GM12878 (cell line): ENCODE data around the gene RANBP17. TPM values are rescaled to one million over a fixed set of nuclear protein-coding genes. Genes with fewer than 3 reads are reported as not detected.

Experiments used
- ATAC-seq: fragments of 200-7000 bp; cut with Tn5 transposase; 3 replicates; pipeline ENCODE4 v1.9.1; 2020; ENCODE audit warnings: mild to moderate bottlenecking, moderate library complexity
- BruUV-seq: library from RNA; stranded (reverse); fragments of 400-500 nt; replicated peaks from 2 replicates; lab custom pipeline; 2021; lab: Mats Ljungman, UMichigan
- CTCF ChIA-PET: fragments of 300-600 bp; sonication (Branson Sonifier 250); formaldehyde crosslinking; extraction: SDS; loops from one replicate; lab custom pipeline; 2021; ENCODE audit warnings: inconsistent platforms; lab: Yijun Ruan, JAX
- POLR2A ChIA-PET: fragments of 350-600 bp; formaldehyde crosslinking; extraction: SDS; loops from one replicate; lab custom pipeline; 2021; ENCODE audit warnings: inconsistent platforms; lab: Charles Lee
- RAD21 ChIA-PET: fragments of 300-600 bp; sonication (Branson Sonifier 250); formaldehyde crosslinking; loops from one replicate; lab custom pipeline; 2023; ENCODE audit warnings: antibody characterized with exemption; ENCODE audit not compliant: unreplicated experiment; lab: Charles Lee
- SMC1A ChIA-PET: fragments of 300-600 bp; sonication (Branson Sonifier 250); formaldehyde crosslinking; loops from one replicate; lab custom pipeline; 2023; ENCODE audit not compliant: unreplicated experiment, uncharacterized antibody; lab: Charles Lee
- DNase-seq: peaks from one replicate; pipeline ENCODE4 v3.0.0-alpha.2; 2011; ENCODE audit warnings: low read depth, low spot score
- FAIRE-seq: peaks from 3 replicates; lab custom pipeline; 2011; peaks lifted over from hg19 to GRCh38; lab: Jason Lieb, UNC
- H2AFZ ChIP-seq: 2 replicates; pipeline ENCODE4 v1.6.0; 2011; ENCODE audit warnings: low read depth, low read length, control low read depth; ENCODE audit not compliant: control insufficient read depth
- H3K27ac ChIP-seq: 2 replicates; pipeline ENCODE4 v1.5.1; 2011; ENCODE audit warnings: control low read depth; ENCODE audit not compliant: control insufficient read depth, insufficient read depth
- H3K27me3 ChIP-seq, 2 experiments: replicated peaks in 1 of 2; 2 replicates each; pipeline versions ENCODE4 v1.6.0 to v1.6.1; 2011; ENCODE audit warnings: low read length in 1 of 2; ENCODE audit not compliant: control insufficient read depth in 2 of 2, insufficient read depth in 2 of 2
- H3K36me3 ChIP-seq, 2 experiments: 2 replicates each; pipeline ENCODE4 v1.5.1; 2011; ENCODE audit warnings: low read length in 1 of 2; ENCODE audit not compliant: control insufficient read depth in 2 of 2, insufficient read depth in 2 of 2
- H3K4me1 ChIP-seq: 2 replicates; pipeline ENCODE4 v1.6.1; 2011; ENCODE audit warnings: mild to moderate bottlenecking, low read length, moderate library complexity, mixed read lengths; ENCODE audit not compliant: control insufficient read depth, insufficient read depth
- H3K4me2 ChIP-seq: 2 replicates; pipeline ENCODE4 v1.6.0; 2011; ENCODE audit warnings: control low read depth; ENCODE audit not compliant: control insufficient read depth, insufficient read depth
- H3K4me3 ChIP-seq: fragments of 200-600 bp; sonication (generic); 2 replicates; pipeline ENCODE4 v1.5.1; 2016
- H3K79me2 ChIP-seq: 2 replicates; pipeline ENCODE4 v1.6.0; 2011; ENCODE audit warnings: low read length; ENCODE audit not compliant: control insufficient read depth, insufficient read depth
- H3K9ac ChIP-seq: 2 replicates; pipeline ENCODE4 v1.8.0; 2011; ENCODE audit warnings: low read length, control low read depth, mixed read lengths; ENCODE audit not compliant: control insufficient read depth, insufficient read depth
- H3K9me3 ChIP-seq: replicated peaks from 3 replicates; pipeline ENCODE4 v1.5.1; 2011; ENCODE audit warnings: mild to moderate bottlenecking, low read length; ENCODE audit not compliant: control insufficient read depth, insufficient read depth
- H4K20me1 ChIP-seq: 2 replicates; pipeline ENCODE4 v1.6.0; 2011; ENCODE audit not compliant: control insufficient read depth, insufficient read depth
- BMI1 ChIP-seq: fragments of 450-650 bp; IDR thresholded peaks from 2 replicates; pipeline ENCODE4 v1.6.1; 2016; ENCODE audit warnings: mild to moderate bottlenecking, moderate library complexity, borderline replicate concordance
- CHD1 ChIP-seq: IDR thresholded peaks from 2 replicates; pipeline ENCODE4 v1.6.1; 2012; ENCODE audit warnings: low read depth, low read length, improper control_type of control experiment
- CUX1 ChIP-seq: IDR thresholded peaks from 2 replicates; pipeline ENCODE4 v1.6.1; 2012; ENCODE audit warnings: improper control_type of control experiment, low read depth, low read length; ENCODE audit not compliant: insufficient replicate concordance
- EGR1 ChIP-seq, 2 experiments: IDR thresholded peaks; 1 replicate in 1 of 2; 2 replicates in 1 of 2; pipeline ENCODE4 v1.6.1; 2011 to 2012; ENCODE audit warnings: low read depth in 2 of 2, low read length in 2 of 2, borderline replicate concordance in 1 of 2, mild to moderate bottlenecking in 1 of 2, moderate library complexity in 1 of 2
- LARP7 ChIP-seq: fragments of 450-650 bp; IDR thresholded peaks from 2 replicates; pipeline ENCODE4 v1.6.1; 2017; ENCODE audit warnings: mild to moderate bottlenecking
- MTA3 ChIP-seq: IDR thresholded peaks from 2 replicates; pipeline ENCODE4 v1.6.1; 2012; ENCODE audit warnings: low read length, inconsistent platforms, borderline replicate concordance
- NR2F1 ChIP-seq: fragments of 450-650 bp; conservative IDR thresholded peaks from 2 replicates; pipeline ENCODE4 v1.6.1; 2017; ENCODE audit warnings: mild to moderate bottlenecking
- POLR2A ChIP-seq: IDR thresholded peaks from 2 replicates; pipeline ENCODE4 v1.6.1; 2011; ENCODE audit warnings: low read depth, mild to moderate bottlenecking, low read length
- POLR2AphosphoS5 ChIP-seq: IDR thresholded peaks from 2 replicates; pipeline ENCODE4 v1.6.1; 2011; ENCODE audit warnings: mild to moderate bottlenecking, low read length, inconsistent platforms
- YY1 ChIP-seq: IDR thresholded peaks from 2 replicates; pipeline ENCODE4 v1.6.1; 2011; ENCODE audit warnings: low read depth, mild to moderate bottlenecking, low read length
- ZZZ3 ChIP-seq: IDR thresholded peaks from 2 replicates; pipeline ENCODE4 v1.6.1; 2011; ENCODE audit warnings: low read depth; ENCODE audit not compliant: control insufficient read depth, insufficient read length
- WGBS: methylation state at CpG from one replicate; pipeline ENCODE4 v1.1.6; 2016; ENCODE audit warnings: low lambda C conversion rate; ENCODE audit not compliant: insufficient replicate concordance, insufficient coverage; ENCODE audit errors: missing lambda C conversion rate; 5-methylcytosine and 5-hydroxymethylcytosine counted together
- in situ Hi-C: fragments of 300-500 bp; cut with MboI; formaldehyde crosslinking; loops from 9 replicates; pipeline ENCODE4 v1.14.3; 2018; ENCODE audit warnings: mixed read lengths
- intact Hi-C: fragments of 100-400 bp; cut with micrococcal nuclease; formaldehyde crosslinking; loops from one replicate; pipeline ENCODE4 v1.14.2; 2022; ENCODE audit not compliant: unreplicated experiment
- polyA plus RNA-seq, 11 experiments: library from polyadenylated mRNA; depleted of rRNA in 4 of 11; unstranded in 6 of 11; stranded (reverse) in 5 of 11; fragments of >200 nt; fragmentation: Nextera tagmentation in 4 of 11; fragmentation: Illumina TruSeq in 1 of 11; extraction: Ambion mirVana in 4 of 11; extraction: Trizol in 1 of 11; gene quantifications; 1 replicate in 1 of 11; 2 replicates in 10 of 11; pipeline versions ENCODE4 v1.2.1 to v1.2.3, GENCODE V29; 2011 to 2016; ENCODE audit warnings: inconsistent platforms in 2 of 11, missing spikeins in 2 of 11, low read depth in 1 of 11
- total RNA-seq, 4 experiments: library from RNA; depleted of rRNA in 3 of 4; stranded (reverse); fragments of >200 nt in 3 of 4; fragmentation: Illumina TruSeq in 1 of 4; extraction: Trizol in 1 of 4; gene quantifications; 2 replicates each; pipeline versions ENCODE4 v1.2.1 to v1.2.3, GENCODE V29; 2013 to 2021
- TF ChIP-seq, protein P1 (sequence below): IDR thresholded peaks from 2 replicates; pipeline ENCODE4 v1.6.1; 2011; ENCODE audit warnings: borderline replicate concordance, low read depth, mild to moderate bottlenecking, moderate library complexity, low read length; ENCODE audit not compliant: insufficient read depth, poor library complexity, severe bottlenecking
- TF ChIP-seq, protein P2 (sequence below): IDR thresholded peaks from 2 replicates; pipeline ENCODE4 v1.6.1; 2012; ENCODE audit warnings: low read depth, low read length, improper control_type of control experiment
- TF ChIP-seq, protein P3 (sequence below): fragments of 450-650 bp; IDR thresholded peaks from 2 replicates; pipeline ENCODE4 v1.6.1; 2018; ENCODE audit warnings: mild to moderate bottlenecking, low read depth, moderate library complexity; ENCODE audit not compliant: partially characterized antibody

RANBP17 gene
- total and polyA plus RNA-seq, 10 of the 15 experiments (the other 5 are each of a cell fraction or from before 2014, with no cell fraction given) = 0.10 TPM; not detected in 9

DNA sequence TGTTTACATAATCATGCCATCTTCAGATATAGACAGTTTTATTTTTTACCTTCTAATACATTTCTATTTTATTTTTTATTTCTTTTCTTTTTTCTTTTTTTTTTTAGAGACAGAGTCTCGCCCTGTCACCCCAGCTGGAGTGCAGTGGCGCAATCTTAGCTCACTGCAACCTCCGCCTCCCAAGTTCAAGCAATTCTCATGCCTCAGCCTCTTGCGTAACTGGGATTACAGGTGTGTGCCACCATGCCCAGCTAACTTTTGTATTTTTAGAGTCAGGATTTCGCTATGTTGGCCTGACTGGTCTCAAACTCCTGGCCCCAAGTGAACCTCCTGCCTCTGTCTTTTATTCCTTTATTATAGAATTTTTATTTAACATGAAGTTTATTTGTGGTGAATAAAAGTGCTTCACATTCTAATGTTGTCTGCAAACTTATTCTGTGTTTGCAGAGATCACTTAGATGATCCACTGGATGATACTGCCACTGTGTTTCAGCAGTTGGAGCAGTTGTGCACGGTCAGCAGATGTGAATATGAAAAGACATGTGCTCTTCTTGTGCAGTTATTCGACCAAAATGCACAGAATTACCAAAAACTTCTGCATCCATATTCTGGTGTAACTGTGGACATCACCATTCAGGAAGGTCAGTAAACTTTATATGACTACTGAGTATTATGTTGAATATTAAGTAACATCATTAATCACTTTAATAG lies 62.2 kb downstream of the RANBP17 start:
- CTCF ChIA-PET = no interaction called here
- WGBS = 39% methylated on average over 6 of the region's 7 CpGs
- Histone ChIP-seq H3K4me1 (no peaks in the 10 kb centered on the region), H3K9ac (no peak overlapping the region), H3K4me2 (no peak overlapping the region), H4K20me1 (no peaks in the 10 kb centered on the region), H3K27me3 (no peaks in the 10 kb centered on the region), H3K9me3 (no peaks in the 10 kb centered on the region), H3K36me3 (no peaks in the 10 kb centered on the region), H3K79me2 (no peaks in the 10 kb centered on the region), H3K27ac (no peak overlapping the region), H2AFZ (no peak overlapping the region), H3K4me3 (no peak overlapping the region)
- in situ Hi-C loops (no loop called here), intact Hi-C loops (no loop called here)
- no TSS peak for BruUV-seq
- SMC1A ChIA-PET = no interaction called here
- RAD21 ChIA-PET = no interaction called here
- FAIRE-seq = no peak
- no peak for DNase-seq
- POLR2A ChIA-PET = no interaction called here
- no peak for ATAC-seq
- TF ChIP-seq LARP7 (no peak), BMI1 (no peak), CUX1 (no peak), MTA3 (no peak), NR2F1 (no peak), EGR1 (IDR thresholded peaks at IDR 0.05; ENCODE audit: borderline replicate concordance in 1 of 2, low read depth in 2 of 2, low read length in 2 of 2) (no peak), CHD1 (no peak), ZZZ3 (no peak), YY1 (no peak), POLR2A (no peak), POLR2AphosphoS5 (no peak)
- TF ChIP-seq, protein P1, sequence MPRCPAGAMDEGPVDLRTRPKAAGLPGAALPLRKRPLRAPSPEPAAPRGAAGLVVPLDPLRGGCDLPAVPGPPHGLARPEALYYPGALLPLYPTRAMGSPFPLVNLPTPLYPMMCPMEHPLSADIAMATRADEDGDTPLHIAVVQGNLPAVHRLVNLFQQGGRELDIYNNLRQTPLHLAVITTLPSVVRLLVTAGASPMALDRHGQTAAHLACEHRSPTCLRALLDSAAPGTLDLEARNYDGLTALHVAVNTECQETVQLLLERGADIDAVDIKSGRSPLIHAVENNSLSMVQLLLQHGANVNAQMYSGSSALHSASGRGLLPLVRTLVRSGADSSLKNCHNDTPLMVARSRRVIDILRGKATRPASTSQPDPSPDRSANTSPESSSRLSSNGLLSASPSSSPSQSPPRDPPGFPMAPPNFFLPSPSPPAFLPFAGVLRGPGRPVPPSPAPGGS = no peak
- TF ChIP-seq, protein P2, sequence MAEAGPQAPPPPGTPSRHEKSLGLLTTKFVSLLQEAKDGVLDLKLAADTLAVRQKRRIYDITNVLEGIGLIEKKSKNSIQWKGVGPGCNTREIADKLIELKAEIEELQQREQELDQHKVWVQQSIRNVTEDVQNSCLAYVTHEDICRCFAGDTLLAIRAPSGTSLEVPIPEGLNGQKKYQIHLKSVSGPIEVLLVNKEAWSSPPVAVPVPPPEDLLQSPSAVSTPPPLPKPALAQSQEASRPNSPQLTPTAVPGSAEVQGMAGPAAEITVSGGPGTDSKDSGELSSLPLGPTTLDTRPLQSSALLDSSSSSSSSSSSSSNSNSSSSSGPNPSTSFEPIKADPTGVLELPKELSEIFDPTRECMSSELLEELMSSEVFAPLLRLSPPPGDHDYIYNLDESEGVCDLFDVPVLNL = no peak
- TF ChIP-seq, protein P3, sequence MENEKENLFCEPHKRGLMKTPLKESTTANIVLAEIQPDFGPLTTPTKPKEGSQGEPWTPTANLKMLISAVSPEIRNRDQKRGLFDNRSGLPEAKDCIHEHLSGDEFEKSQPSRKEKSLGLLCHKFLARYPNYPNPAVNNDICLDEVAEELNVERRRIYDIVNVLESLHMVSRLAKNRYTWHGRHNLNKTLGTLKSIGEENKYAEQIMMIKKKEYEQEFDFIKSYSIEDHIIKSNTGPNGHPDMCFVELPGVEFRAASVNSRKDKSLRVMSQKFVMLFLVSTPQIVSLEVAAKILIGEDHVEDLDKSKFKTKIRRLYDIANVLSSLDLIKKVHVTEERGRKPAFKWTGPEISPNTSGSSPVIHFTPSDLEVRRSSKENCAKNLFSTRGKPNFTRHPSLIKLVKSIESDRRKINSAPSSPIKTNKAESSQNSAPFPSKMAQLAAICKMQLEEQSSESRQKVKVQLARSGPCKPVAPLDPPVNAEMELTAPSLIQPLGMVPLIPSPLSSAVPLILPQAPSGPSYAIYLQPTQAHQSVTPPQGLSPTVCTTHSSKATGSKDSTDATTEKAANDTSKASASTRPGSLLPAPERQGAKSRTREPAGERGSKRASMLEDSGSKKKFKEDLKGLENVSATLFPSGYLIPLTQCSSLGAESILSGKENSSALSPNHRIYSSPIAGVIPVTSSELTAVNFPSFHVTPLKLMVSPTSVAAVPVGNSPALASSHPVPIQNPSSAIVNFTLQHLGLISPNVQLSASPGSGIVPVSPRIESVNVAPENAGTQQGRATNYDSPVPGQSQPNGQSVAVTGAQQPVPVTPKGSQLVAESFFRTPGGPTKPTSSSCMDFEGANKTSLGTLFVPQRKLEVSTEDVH = no peak
